HG03520 (cell line): ENCODE results near the gene C1orf50.
A peak's percentile ranks its signal among the peaks of the same experiment; 100 is the strongest.
"Not testable (repeated sequence)": the region's sequence is repeated elsewhere in the genome, so short reads cannot be mapped to it uniquely, and the experiment has no call there.

Experiments
- ATAC-seq: cut with Tn5 transposase; IDR thresholded peaks from one replicate; pipeline ENCODE4 v1.9.1; 2021; ENCODE audit warnings: mild to moderate bottlenecking, moderate library complexity; ENCODE audit not compliant: unreplicated experiment

C1orf50 gene

DNA sequence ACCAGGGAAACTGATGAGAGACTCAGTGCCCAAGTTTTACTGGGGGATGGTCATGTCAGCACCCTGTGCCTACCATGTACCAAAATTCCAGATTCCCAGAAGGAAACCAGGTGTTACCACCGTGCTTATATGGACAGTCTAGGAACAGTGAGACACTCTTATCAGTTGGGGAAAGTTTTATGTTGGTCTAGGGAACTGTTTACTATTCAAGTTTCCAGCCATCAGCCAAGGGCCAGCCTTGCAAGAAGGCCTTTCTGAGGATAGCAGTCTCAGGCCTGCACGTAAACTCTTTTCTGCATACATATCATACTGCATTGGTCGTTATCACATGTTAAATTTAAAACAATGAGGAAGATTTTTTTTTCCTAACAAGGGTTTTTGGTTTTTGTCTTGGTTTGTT is 30.4 kb downstream of the C1orf50 start:
- ATAC-seq: no peak

DNA sequence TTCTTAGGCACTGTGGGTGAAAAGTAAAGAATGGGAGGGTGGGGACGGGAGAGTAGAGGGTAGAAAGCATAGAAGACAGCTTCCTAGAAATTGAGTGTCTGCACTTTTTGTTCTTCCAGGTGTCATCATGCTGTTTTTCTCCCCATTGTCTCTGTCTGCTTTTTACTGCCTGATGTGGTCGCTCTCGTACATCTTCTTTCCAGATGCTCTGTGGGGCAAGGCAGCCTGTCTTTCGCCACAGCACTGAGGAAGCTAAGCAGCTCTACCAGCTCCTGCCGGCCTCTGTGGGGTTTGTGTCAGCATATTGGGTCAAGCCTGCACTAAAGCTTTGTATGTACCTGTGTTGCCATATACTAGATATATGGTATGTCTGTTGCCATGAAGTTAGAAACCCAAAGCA is 30.9 kb downstream of the C1orf50 start:
- ATAC-seq: no peak

DNA sequence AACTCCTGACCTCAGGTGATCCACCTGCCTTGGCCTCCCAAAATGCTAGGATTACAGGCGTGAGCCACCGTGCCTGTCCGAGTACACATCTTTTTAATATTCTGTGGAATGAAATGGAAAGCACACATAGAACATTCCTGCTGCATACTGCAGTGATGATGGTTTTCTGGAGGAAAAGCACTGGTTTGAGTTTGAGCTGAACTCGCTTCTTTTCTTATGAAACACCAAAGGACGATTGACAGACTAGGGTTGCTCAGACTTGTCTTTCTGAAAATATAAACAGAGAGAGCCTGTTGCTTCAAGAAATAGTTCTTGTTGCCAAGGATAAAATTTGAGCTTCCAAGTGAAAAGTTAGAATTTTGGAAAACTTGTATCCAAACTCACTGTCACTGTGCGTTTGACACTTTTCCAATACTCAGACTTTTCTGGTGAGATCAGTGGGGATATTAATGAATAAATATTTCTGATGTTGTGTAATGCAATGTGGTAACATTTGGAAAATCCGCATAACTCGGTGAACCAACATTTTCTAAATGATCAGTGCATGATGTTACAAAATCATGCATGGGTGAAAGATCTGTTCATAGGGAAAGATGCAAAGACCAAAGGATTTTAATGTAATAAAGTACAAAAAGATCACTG is 34.9 kb downstream of the C1orf50 start:
- ATAC-seq: no peak

DNA sequence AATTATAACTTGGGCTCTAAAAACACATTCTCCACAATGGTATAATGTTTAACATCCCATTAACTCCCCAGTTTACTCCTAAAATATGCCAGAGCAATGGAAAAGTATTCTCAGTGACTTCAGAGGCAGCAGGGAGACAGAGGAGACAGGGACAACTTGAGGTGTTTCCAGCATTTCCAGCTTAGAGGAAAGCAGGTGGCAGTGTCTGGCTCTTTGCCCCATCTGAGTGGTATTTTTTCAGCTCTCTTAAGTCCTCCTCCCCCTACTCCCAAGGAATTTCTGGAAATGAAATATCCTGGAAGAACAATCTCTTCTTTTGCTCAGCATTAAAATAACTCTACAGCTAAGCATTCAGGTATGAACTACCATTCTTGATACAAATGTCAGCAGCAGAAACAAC is 39.1 kb downstream of the C1orf50 start:
- no peak for ATAC-seq

DNA sequence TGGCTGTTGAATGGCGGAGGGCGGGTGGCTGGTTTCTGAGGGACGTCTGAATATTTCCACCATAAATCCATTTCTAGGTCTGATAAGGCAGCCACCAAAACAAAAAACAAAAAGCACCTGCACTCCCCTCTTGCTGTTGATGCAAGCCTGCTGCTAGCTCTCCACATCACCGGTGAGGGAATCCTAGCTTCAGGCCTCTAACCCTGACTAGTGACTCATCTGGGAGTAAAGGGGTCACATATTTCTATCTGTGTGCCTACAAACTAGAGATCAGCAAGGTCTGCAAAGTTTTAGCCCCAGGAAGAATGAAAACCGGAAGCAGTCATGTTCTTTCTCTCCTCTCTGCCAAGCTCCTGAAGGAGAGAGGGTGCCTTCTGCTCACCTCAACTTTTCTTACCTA is 39.5 kb downstream of the C1orf50 start:
- no peak for ATAC-seq

DNA sequence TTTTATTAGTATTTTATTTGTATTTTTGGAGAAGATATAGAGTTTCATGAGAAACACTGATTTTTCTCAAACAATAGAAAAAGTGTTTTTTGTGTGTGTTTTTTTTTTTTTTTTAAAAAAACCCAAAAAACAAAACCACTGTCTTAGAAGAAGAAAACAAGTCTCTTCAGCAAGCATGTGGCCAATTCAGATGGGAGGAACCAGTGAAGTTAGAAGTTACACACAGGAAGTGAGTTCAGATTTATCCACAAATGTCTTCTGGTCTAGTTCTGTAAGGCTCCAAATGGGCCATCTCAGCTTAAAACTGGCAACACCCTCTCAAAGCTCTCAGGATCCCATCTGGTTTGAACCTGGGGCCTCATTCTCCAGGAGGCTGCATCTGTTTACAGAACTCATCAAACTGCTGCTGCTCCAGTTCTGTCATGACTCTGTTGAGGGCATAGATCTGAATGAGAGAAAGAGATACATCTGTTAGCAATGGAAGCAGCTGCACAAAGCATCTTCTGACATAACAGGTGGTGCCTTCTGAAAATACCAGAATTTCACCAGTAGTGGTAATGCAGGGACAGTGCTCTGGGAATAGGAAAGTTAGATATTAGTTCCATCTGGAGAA is 40.1 kb downstream of the C1orf50 start:
- no peak for ATAC-seq

DNA sequence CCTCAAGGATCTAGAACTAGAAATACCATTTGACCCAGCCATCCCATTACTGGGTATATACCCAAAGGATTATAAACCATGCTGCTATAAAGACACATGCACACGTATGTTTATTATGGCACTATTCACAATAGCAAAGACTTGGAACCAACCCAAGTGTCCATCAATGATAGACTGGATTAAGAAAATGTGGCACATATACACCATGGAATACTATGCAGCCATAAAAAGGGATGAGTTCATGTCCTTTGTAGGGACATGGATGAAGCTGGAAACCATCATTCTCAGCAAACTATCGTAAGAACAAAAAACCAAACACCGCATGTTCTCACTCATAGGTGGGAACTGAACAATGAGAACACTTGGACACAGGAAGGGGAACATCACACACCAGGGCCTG is 47.8 kb downstream of the C1orf50 start:
- ATAC-seq: not testable (repeated sequence)

DNA sequence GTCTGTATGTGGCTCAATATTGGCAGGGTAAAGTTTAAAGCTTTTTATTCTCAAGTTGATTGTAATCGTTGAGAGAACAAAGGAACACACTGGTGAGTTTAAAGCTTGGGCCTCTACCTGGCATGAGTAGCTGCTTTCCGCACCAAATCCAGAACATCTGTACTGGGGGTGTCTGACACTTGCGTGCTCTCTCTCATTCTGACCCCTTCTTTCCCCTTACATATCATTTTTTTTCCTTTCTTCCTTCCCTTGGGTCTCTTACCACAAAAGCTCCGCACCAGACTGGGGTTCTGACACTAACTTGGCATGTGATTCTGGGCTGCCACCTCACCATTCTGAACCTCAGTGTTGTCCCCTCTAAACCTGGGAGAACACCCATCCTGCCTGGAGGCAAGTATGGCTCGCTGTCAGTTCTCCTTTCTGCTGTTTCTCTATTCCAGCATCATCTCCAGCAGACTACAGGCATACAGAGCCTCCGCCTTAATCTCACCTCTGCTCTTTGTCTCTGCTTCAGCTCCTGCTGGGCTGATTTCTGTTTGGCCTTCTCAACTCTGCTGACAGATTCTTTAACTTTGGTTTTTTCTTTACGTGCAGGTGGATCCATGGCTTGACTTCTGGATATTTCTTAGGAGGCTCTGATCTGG is 49.0 kb downstream of the C1orf50 start:
- no peak for ATAC-seq

DNA sequence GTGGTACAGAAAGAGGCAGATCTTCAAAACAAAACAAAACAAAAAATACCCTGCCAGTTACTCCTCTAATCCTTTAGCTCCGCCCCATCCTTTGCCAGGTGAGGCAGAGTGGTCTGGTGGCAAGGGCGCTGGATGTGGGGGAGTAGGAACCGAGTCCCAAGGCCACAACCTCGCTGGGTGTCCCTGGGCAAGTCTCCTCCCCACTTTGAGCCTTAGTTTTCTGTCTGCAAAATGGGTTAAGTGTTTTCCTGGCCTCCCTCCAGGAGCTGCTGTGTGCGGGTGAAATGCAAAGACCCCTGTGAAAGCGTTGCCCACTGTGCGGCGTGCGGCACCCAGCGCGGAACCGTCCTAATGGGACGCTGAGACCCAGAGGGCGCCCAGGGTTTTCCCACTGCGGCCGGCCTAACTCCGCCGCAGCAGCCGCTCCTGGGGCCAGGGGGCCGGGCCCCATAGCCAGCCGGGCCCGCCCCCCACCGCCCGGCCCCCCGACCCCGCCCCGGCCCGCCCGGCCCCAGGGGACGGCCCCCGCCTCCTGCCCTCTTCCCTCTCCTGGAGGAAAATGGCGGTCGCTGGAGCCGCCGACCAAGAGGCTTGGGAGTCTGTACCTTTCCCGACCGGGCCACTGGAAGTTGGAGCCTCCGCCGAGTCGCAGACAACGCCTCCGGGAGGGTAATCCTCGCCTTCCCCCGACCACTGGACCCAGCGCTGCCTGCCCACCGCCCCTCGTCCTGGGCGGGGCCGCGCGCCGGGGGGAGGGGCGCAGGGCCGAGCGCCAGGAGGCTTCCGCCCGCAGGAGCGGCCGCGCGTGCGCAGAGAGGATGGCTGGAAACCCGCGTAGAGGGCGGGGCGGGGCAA is 49.8 kb downstream of the C1orf50 start, which contains the start of the genes ERMAP and SVBP:
TSS of gene ERMAP (plus strand) at position 538 of the 855 bp plus-strand sequence. CDS start 13,327 bp downstream, outside the sequence.
TSS of gene SVBP (minus strand) at position 813 of the 855 bp plus-strand sequence. CDS start 853 bp downstream, outside the sequence.
- ATAC-seq: peak; percentile 84

DNA sequence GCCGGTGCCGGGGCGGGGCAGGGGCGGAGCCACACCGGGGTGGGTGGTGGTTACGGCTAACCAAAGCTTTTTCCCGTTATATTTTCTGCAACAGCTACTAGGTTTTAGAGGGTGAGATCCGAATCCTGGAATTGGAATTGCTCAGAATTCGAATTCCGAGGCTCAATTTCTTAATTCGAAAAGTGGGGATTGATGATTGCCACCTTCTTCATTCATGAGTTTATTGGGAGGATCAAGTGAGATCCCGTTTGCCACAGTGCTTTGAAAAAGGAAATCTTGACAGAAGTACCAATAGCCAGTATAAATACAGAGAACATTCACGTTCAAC is 50.4 kb downstream of the C1orf50 start:
- ATAC-seq: no peak

DNA sequence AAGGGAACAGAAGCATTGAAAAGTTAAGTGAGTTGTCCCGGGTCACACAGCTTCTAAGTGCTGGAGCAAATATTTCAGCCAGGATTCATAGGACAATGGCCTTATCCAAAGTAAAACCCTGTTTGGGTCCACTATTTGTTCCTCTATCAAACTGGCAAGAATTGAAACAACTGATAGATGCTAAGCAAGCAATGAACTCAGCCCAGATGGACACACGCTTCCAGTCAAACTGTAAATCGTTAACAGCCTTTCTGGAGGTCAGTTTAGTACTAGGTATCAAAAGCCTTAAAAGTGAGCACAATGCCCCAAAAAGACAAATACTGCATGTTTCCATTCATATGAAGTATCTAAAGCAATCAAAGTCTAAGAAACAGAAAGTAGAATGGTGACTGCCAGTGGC is 50.9 kb downstream of the C1orf50 start:
- ATAC-seq: no peak

DNA sequence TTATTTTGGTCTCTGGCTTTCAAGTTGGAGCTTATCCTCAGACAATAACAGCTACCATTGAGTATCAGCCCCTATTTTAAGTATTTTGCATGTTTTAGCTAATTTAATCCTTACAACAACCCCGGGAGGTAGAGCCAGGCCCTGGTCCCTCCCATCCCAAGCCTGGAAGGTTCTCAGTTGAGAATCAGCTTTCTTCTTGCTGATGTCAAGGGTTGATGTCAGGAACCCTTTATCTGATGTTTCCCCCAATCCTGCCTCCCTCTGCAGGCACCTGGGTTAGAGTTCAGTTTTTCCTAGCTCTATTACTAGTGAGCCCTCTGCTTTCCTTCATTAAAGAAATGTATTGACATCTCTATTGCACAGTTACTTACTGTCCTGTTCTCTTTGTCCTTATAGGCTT is 53.8 kb downstream of the C1orf50 start:
- no peak for ATAC-seq

DNA sequence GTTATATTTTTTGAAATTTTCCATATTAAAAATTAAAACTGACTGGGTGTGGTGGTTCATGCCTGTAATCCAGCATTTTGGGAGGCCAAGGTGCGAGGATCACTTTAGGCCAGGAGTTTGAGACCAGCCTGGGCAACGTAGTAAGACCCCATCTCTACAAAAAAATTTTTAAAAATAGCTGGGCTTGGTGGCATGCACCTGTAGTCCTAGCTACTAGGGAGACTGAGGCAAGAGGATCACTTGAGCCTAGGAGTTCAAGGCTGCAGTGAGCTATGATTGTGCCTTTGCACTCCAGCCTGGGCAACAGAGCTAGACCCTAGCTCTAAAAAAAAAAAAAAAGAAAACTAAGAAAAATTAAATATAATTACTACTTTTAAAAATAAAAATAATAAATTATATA is 54.6 kb downstream of the C1orf50 start:
- no peak for ATAC-seq

DNA sequence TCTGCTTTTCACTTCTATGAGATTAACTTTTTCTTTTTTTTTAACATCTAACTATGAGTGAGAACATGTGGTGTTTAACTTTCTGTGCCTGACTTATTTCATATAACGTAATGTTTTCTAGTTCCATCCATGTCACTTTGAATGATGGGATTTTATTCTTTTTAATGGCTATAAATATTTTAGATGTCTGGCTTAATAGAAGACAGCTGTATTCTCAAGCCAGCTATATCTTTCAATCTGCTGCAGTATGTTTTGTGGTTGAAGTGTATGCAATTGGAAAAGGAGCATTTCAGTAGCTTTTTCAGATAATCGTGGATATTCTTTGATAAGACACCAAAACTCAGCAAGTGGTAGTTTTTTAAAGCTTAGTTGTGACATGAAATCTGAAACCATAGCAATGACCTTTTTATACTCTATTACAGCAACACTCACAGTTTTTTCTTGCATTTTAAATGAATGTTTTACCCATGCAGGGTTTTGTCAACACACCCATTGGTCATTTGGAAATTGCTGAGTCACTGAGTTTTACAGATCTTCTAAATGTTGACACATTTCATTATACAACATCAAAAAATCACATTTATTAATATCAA is 55.8 kb downstream of the C1orf50 start:
- no peak for ATAC-seq

DNA sequence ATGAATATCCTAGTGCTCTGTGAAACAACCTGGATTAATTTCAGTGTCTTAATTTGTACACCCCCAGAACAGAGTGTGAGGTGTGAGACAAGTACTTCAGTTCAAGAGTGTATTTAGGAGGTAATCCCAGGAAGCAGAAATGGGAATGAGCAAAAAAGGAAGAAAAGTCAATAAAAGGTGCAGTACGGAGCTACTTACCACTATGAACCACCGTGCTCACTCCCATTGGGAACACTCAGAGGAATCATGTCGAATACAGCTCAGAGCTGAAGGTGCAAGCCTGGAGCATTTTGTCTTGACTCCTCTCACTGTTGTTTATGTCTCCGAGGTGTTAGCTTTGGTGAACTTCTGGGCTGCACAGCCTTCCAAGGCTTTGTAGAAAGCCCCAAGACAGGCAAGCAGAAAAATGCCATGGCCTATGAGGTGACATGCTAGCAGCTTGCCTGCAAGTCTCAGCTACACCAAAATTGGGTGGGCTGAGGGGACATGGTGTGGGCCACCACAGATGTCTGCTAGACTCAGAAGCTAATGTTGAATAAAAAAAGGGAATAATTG is 57.5 kb downstream of the C1orf50 start:
- no peak for ATAC-seq

DNA sequence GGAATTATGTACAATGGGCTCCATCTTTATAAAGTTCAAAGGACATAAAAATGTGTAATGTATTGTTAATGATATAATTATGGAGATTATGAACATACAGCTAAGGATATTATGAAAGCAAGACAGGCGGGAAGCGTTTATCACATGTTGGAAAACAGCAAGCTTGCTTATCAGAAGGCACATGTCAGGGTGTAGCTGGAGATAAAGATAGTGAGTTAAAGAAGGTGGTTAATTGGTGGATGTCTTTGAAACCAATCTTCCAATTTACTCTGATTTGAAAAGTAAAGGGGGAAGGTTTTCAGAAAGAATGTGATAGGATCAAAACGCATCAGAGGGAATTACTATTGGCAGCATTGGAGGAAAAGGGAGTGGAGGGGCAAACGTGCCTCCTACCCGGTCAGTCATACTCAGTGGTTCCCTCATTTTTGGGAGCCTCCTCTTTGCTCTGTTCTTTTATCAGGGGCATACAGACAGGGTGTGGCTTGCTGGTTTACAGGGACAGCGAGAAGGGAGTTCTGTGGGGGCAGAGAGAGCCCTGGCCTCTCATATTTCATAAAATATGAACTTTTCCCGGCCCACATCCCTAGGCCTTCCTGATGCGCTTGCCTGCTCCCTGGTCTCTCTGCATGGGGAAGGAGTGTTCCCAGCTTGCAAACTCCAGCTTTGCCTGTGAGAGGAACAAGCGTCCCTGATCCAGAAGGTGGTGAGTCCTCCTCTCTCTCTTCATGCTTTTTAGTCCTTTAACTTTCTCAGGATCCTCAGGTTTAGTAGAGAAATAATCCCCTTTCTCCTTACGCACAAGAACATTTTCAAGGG is 58.2 kb downstream of the C1orf50 start:
- no peak for ATAC-seq
